HG03520 (cell line): ENCODE results near the gene CHRDL2.

Experiments used
- ATAC-seq: cut with Tn5 transposase; IDR thresholded peaks from one replicate; pipeline ENCODE4 v1.9.1; 2021; ENCODE audit warnings: mild to moderate bottlenecking, moderate library complexity; ENCODE audit not compliant: unreplicated experiment

Gene CHRDL2

DNA sequence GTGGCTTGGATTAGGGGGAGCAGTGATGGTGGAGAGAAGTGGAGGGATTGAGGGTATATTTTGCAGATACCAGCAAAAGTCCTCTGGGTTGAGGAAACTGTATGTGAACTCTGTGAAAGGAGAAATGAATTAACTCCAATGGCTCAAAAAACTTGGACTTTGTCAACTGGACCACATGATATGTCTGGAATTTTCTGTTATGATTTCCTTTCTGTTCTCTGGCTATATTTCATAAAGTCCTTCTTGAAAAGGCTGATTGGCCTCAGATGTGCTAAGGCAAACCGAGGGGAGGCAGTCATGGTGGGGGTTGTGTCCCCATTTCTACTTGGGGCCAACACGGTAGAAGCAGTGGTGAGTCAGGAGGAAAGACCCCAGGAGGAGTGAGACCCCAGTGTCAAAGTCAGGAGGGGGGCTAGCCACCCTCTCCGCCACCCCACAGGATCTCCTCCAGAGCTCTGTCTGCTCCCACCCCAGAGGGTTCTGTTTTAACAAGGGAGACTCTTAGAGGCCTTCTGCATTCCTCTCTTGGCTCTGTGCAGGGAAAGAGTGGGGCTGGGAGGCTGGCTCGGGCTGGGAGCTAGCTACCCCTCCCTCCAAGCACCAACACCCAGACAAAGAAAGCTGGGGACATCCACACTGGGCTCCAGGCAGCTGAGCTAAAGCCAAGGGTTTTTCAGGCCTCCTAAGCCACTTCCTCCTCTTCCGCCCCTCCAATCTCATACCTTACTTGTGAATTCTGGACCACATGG is 13.8 kb downstream of the CHRDL2 start:
- no peak for ATAC-seq

DNA sequence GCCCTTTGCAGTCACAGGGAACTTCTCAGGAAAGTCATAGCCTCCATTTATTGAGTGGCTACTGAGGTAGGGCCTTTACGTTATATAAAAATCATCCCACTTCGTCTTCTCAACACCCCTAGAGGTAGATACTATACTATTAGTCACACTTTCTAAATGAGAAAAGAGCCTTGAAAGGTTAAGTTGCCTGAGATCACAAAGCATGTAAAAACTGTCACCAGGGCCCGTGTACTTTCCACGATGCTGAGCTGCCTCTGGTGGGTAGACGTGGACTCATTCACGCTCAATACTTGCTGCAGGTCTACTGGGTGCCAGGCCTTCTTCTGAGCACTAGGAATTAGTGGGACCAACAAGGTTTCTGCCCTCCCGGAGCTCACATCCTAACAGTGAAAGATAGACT is 16.3 kb downstream of the CHRDL2 start:
- no peak for ATAC-seq

DNA sequence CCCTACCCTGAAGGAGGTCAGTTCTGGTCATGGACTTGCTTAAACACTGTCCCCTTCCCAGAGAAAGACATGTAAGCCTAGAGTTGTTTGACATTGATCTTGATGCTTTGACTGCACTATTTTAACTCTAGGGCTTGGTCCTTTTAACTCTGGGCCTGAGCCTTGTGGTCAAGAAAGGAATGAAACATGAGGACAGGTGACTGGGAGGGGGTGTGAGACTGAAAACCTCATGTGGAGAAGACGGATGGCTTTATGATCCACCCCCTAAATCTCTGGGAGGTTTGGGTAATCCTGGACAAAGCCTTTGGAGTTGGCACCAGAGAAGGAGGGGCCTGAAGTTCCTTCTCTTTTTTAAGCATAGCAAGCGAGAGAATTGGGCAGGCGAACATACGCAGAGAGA is 17.5 kb downstream of the CHRDL2 start:
- ATAC-seq: no peak

DNA sequence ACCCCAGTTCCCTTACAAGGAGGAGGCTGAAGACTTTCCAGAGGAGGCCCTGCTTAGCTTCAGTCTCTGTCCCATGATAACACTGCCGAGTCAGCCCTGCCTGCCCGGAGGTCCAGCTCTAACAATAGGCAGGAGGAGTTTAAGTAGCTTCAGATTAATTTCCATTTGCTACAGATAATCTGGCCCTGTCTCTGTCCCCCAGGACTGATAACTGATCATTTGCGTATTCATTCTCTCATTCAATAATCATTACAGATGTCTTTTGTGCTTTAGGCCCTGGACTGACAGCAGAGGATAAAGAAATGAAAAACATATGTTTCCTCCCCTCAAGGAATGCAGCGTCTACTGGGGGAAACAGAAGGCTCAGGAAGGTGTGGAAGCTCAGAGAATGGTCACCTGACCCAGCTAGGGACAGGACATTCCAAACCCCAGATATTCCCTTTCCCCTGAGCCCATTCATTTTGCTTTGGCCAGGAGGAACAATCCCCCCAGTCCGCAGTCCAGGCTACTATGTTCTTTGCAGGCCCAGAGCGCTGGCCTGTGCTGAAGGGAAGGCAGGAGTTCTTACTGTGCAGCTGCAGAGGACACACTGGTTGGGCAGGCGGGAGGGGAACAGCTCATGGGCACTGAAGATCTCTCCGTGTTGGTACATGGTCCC is 20.8 kb downstream of the CHRDL2 start:
- ATAC-seq: no peak

DNA sequence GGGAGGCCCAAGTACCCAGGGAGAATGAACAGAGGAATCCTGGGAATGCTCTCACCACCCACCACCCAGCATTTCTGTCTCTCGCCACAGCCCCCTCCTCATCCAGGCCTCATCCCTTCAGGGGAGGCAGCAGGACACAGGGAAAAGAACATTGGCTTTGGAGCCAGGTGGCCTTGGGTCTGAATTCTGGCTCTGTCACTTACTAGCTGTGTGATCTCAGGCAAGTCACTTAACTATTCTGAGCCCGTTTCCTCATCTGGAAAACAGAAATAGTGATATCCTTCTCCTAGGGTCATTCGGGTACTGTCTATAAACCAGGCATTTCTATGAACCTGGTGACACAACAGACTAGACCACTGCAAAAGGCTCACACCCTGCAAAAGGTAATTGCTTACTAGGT is 22.1 kb downstream of the CHRDL2 start:
- no peak for ATAC-seq

DNA sequence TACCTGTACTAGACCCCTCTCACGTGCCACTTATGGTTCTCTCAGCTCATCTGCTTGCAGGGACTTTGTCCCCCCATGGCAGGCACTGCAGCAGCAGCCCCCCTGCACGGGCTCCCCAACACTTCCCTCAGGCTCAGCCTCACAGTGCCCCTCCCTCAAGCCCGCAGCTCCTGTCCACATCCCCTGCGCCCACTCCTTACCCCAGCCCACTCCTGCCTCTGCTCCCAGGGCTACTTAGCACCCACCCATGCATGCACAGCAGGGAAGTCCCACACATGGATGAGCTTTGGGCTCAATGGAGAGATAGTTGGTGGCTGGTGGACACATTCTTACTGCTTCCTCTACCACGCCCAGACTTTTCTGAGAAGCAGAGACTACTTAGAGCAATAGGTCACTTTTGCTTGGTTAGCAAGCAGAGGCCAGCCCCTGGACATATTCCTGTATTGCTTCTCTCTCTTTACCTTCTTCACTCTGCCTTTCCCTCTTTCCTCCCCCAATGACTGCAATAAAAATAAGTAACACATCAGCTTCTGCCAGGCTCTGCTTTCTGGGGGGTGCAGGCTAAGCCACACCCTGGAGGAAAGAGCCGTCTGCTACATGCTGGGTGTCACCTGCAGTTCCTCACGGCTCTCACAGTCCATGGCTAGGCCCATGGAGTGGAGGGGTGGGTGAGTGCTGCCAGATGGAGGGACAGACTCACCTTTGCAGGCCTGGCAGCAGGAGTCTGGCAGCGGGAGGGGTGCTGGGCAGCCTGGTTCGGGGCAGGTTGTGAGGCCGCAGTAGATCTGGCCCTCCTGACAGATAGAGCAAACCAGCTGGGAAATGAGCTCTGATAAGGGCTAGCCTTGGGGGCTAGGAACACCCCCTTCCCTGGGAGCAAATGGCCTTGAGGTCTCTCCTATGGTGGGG is 23.4 kb downstream of the CHRDL2 start:
- no peak for ATAC-seq

DNA sequence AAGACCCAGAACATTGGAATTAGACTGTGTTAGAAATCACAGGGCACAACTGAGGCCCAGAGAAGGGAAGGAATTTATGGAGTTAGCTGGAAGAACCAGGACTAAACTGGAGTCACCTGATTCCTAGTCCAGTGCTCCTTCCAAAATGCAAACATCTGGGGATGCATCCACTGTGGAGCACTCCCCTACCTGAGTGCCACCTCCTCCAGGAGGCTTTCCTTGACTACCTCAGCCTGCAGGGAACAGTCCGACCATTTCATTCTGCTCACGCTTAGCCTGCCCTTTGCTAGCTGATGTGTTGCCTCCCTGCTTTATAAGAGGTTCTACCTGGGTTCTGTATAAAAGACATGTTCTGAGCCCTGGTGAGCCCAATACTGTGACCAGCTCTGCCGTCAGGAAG is 24.0 kb downstream of the CHRDL2 start:
- no peak for ATAC-seq

DNA sequence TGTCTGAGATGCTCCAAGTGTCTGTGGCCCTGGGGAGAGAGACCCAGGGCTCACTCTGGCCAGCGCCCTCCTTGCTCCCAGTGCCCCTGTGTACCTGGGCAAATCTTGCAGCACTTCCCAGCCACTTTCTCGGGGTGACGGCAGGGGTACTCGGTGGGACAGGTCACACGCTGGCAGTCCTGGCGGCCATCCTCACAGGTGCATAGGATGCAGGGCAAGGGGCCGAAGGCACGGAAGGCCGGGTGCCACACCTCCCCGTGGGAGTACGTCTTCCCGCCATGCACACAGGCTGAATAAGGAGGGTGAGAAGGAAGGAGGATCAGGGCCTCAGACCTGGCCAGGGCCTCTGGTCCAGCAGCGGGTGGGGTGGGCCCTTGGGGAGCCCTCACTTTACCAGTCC is 28.0 kb downstream of the CHRDL2 start:
- ATAC-seq: no peak

DNA sequence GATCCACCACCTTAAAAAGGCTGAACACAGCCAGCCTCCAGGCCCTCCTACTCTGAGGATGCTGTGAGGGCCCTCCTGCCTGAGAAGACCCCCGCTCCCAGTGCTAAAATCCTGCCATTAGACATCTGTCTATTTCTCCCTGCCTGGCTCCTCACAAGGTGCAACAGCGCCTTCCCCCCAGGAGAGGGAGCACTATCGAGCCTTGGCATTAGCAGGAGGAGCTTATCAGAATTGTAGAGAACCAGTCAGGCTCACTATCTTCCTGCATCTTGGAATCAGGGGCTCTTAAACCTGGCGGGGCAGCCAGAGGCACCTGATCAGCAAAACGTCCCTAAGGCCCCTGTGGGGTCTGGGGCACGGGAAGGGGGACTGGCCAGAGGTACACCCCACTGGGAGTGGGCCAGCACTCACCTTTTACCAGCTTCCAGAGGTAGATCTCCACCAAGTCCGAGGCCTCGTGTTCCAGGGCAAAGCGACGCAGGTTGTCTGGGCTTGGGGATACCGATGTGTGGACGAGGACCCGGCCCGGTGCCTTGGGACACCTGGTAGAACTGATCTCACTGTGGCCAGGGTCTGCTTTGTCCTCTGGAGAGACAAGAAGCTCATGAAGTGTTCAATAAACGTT is 28.7 kb downstream of the CHRDL2 start:
- no peak for ATAC-seq

DNA sequence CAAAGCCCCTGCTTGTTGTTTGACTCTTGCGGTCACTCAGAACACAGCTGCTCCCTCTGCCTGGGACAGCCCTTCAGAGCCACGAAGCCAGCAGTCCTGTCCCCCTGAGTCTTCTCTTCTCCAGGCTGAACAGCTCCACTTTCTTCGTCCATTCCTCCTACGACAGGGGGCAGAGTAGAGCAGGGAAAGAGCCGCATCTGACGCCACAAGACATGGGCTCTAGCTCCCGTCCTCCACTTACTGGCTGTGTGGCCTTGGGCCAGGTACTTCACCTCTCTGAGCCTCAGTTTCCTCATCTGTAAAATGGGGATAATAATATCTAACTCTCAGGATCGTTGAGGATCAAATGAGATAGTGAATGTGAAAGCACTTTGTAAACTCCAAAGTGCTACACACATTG is 29.9 kb downstream of the CHRDL2 start:
- no peak for ATAC-seq

DNA sequence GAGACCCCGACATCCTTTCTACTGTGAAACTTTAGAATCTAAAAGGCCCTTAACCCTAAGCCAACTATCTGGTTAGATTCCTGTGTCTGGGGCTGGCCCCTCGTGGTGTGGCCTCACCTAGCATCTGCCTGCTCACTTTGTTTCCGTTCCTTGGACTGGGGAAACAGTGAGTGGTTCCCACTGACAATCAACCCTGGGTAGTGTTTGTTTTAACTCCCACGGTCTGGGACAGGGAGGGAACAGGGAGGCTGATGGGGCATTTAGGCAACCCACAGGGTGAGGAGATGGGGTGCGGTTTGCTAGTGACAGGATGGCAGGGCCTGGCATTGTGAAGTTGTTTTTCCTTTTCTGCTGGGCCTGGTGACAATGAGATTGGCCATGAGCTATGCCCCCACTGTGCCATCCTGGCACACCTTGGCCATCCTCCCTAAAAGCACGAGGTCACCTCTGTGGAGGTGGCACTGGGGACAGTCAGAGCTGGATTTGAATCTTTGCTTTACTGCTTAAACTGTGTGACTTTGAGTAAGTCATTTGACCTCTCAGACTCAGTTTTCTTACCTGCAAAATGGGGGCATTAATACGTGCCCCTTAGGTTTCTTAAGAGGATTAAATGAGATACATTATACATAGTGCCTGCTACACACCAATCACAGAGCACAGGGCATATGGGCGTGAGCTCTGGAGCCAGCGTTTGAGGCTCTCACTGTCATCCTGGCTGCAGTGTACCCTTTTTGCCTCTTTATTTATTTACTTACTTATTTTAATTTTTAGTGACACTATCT is 31.4 kb downstream of the CHRDL2 start:
- ATAC-seq: no peak

DNA sequence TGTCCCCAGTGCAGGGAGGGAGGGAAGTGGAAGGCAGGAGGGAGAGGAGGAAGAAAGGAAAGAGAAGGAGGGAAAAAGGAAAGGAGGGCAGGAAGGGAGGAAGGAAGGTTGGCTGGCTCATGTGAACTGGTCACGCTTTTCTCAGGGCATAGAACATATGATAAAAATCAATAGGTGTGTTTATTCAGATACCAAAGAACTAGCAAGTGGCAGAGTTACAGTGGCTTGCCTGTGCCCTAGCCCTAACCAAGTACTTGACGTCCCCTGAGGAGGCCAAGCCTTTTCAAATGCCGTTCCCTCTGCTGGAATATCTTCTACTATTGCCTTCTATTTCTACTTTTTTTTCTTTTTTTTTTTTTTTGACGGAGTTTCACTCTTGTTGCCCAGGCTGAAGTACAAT is 33.5 kb downstream of the CHRDL2 start:
- no peak for ATAC-seq

DNA sequence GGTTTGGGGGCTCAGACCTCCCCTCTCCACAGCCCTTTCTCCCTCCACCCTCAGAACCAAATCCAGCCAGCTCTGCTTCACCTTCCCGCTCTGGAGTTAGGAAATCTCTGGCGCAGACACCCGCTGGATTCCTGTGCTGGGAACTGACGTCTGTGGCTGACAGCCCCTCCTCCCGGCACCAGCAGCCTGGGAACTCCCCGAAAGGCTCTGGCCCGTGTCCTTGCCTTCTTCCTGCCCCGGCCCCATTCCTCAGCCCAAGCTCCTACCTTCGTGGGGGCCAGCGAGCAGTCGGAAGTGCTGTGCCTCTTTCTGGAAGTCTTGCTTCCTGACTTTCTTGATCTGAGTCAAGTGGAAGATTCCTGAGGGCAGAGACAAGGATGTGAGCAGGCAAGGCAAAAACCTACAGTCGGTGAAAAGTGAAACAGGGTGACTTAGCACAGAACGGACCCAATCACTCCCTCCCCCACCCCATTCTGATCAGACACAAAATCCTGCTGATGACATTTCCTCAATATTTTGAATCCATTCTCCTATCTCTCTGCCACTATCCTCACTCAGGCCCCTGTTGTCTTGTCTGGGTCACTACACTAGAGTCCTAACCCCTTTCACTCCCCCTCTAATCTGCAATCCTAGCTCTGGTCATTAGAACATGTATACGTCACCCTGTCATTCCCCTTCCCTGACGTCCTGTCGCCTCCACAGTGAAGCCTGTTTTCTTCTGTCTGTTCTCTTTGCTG is 34.1 kb downstream of the CHRDL2 start:
- ATAC-seq: no peak

DNA sequence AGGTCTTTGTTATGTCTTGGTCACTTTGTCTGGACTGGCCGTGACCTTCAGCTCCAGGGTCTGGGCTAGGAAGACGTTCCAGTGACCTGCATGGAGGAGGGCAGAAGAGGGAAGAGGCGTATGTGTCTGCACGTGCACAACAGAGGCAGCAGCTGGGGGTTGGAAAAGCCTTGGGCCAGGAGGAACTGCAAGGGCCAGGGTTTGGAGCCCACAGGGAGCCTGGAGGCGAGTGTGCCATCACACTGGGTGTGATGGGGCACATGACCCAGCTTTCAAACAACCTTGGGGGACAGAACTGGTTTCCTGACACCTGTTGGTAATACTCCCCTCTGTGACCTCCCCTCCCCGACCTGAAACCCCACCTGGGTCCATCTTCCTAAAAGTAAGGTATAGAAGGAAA is 34.7 kb downstream of the CHRDL2 start:
- no peak for ATAC-seq

DNA sequence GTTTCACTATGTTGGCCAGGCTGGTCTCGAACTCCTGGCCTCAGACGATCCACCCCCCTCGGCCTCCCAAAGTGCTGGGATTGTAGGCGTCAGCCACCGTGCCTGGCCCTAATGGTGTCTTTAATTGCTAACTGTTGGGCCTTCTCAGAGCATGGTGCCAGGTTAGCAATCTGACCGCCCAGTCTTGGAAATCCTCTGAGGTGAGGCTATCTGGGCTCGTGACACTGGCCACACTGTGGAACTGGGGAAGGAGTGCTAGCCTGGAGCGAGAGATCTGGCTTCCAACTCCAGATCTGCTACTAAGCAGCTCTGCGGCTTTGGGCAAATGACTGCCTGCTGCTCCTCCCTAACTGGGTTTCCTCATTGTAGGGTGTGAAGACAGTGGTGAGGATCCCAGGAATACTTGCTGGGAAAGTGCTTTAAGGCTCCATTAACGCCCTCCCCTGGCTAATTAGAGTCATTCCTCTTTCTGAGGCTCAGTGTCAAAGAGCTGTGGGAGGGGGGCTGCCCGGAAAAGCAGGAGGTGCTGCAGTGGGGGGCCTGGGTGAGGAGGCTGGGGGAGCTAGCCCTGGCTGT is 35.4 kb downstream of the CHRDL2 start:
- ATAC-seq: no peak

DNA sequence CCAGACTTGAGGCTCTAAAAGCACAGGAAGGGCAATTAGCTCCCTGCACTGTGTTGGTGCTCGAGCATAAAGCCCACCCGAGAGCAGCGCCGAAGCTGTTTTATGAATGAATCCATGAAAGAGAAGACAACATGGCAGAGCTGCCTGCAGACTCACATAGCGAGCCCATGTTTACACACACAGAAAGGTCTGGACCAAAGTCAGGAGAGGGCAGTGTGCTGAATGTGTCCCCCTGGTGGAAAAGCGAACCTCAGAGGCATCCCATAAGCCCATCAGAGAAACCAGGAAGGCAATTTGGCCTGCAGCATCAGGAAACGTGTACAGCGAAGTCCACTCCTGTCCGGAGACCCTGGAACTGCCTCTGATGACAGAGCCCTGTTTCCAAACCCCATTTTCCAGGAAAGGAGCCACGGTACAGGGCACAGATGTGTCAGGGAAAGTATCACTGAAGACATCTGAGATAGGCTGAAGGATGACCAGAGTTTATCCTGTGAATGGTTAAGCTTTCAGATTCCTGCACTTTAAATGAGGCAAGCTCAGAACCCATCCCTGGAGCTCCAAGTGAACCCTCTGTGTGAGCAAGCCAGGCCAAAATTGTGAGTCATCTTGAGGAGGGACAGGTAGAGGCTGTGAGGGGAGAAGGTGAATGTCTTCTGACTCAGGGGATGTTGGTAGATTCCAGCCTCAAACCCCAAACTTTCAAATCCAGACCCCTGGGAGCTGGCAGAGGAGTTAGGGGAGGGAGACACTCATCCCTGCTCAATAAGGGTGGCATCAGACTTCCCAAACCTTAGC is 36.9 kb downstream of the CHRDL2 start:
- no peak for ATAC-seq

DNA sequence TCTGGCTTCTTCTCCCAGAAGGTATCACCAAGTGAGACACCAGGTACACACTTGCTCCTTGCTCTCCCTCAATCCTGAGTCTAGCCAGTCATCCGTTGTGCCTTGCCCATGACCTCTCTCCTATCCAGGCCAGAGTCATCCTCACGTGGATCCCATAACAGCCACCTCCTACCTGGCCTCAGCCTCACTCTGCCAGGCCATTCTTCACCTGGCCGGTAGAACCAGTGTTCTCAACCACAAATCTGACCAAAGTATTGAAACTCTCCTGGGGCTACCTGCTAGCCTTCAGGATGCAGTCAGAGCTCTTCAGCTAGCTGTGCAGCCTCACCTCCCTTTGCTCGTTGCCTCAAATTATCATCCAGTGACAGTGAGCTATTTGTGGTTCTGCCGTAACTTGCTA is 37.7 kb downstream of the CHRDL2 start:
- ATAC-seq: no peak

DNA sequence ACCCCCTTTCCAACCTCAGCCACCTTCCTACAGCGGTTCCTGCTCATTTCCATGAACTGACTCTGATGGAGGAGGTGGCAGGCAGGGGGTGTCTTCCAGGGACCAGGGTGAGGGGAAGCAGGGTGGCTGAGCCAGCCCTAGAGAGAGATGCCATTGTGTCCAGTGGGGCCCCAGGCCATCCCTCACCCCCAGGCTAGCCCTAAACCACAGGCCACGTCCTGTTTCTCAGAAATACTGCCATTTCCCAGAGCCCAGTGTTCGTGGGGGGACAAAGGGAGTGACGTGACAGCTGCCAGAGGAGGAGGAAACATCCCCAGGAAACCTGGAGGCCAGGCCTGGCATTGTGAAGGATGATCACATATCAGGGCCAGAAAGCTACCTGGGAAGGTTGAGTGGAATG is 39.5 kb downstream of the CHRDL2 start:
- no peak for ATAC-seq

DNA sequence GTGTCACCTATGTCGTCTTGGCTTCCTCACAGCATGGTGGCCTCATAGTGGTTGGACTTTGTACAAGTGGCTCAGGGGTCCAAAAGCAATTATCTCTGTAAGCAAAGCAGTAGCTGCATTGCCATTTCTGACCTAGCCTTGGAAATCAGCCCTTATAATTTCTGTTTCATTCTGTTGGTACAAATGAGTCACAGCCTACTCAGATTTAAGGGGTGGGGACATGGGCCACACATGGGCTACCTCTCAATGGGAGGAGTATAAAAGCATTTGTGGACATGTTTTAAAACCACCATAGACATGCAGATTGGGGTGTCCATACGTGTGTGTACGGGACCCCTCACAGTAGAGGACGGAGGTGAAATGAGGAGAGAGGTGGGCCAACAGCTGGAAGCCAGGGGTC is 41.6 kb downstream of the CHRDL2 start:
- no peak for ATAC-seq
